ENCODE results near the gene ZG16. TPM values are rescaled to one million over a fixed set of nuclear protein-coding genes. Genes with fewer than 3 reads are reported as not detected.

ZG16 gene
- total and polyA plus RNA-seq, 2 of the 8 experiments (the other 6 are each of a cell fraction or from before 2014, with no cell fraction given): not detected

- H3K9ac ChIP-seq (replicated peaks in 1 of 4; ENCODE audit: extremely low read depth in 1 of 4, low read depth in 3 of 4, low read length in 3 of 4): 0 out of 7 replicates have a peak overlapping the region, but pooled peaks of 1 of the 4 experiments have one; percentile 2
- no peaks in the 10 kb centered on the region for H3K9me3 ChIP-seq (ENCODE audit: insufficient read depth in 2 of 2, low read depth in 1 of 2, low read length in 1 of 2)
- H2AFZ ChIP-seq (ENCODE audit: low read length): peak overlapping the region; percentile 100
- H3K4ac ChIP-seq (replicated peaks; ENCODE audit: insufficient read length, low read depth, low read length): peak overlapping the region; percentile 7
- H3K23me2 ChIP-seq (ENCODE audit: low read depth, low read length): peaks cover 6% of the 10 kb centered on the region
- DNase-seq (ENCODE audit: low read depth in 1 of 2, low spot score in 2 of 2): peak; percentile 70 to 95
- peak overlapping the region; percentile 4 to 50 (median 33); a peak in 6 of 8 replicates for H3K4me3 ChIP-seq (ENCODE audit: extremely low read depth in 1 of 4, insufficient read depth in 2 of 4, low read depth in 3 of 4, low read length in 4 of 4)
- peak overlapping the region; percentile 28 to 70 for H3K4me2 ChIP-seq (ENCODE audit: insufficient read depth in 1 of 2, low read depth in 2 of 2, low read length in 2 of 2)
- H4K5ac ChIP-seq (ENCODE audit: insufficient read length, low read depth, low read length): peak overlapping the region; percentile 61
- 0 out of 2 replicates have a peak overlapping the region, but pooled peaks have one; percentile 72 for H2BK15ac ChIP-seq (ENCODE audit: low read length)
- H4K20me1 ChIP-seq (replicated peaks in 1 of 2; ENCODE audit: control insufficient read depth in 1 of 2, insufficient read depth in 2 of 2, low read length in 2 of 2): no peaks in the 10 kb centered on the region
- H2BK5ac ChIP-seq (ENCODE audit: low read depth, low read length): peak overlapping the region; percentile 52; the same call in 1 of the 2 replicates
- peaks cover 0 to under 1% (median 0%) of the 10 kb centered on the region in 4 experiments; a peak in 2 of 7 replicates for H3K27me3 ChIP-seq (replicated peaks in 1 of 4; ENCODE audit: control insufficient read depth in 3 of 4, extremely low read depth in 1 of 4, insufficient read depth in 3 of 4, low read length in 3 of 4)
- H2AK5ac ChIP-seq (ENCODE audit: low read depth, low read length): no peak overlapping the region
- H3K36me3 ChIP-seq (ENCODE audit: control insufficient read depth in 2 of 4, insufficient read depth in 4 of 4, low read length in 3 of 4): no peaks in the 10 kb centered on the region
- no peaks in the 10 kb centered on the region for H3K79me2 ChIP-seq (ENCODE audit: control insufficient read depth in 1 of 2, insufficient read depth in 2 of 2, low read length in 2 of 2)
- H2BK20ac ChIP-seq (ENCODE audit: low read length): 0 out of 2 replicates have a peak overlapping the region, but pooled peaks have one; percentile 40
- peak overlapping the region; percentile 94 for H2BK120ac ChIP-seq (replicated peaks; ENCODE audit: low read depth, low read length)
- no peak overlapping the region for H3K14ac ChIP-seq (ENCODE audit: insufficient read length)
- peaks cover 0 to 8% (median 2%) of the 10 kb centered on the region in 4 experiments; a peak in 4 of 7 replicates for H3K4me1 ChIP-seq (replicated peaks in 1 of 4; ENCODE audit: control insufficient read depth in 3 of 4, insufficient read depth in 4 of 4, low read length in 3 of 4)
- H4K8ac ChIP-seq (ENCODE audit: extremely low read depth, insufficient read depth, low read length): peak overlapping the region; percentile 87
- H3K56ac ChIP-seq (replicated peaks; ENCODE audit: insufficient read length, low read depth, low read length): no peak overlapping the region
- H3K18ac ChIP-seq (ENCODE audit: extremely low read depth, low read length): peak overlapping the region; percentile 71; the same call in 1 of the 2 replicates
- no peak overlapping the region for H3K23ac ChIP-seq (ENCODE audit: insufficient read length)
- no peak for FAIRE-seq
- ChIA-PET POLR2A (ENCODE audit: partially characterized antibody) (interaction anchor here (0.5 to 2.8 kb wide), 19 partner anchors 11 to 280 kb away, joined by 3 to 10 read pairs (median 5); partner anchors contain the start of genes ALDOA and MAZ), CTCF (ENCODE audit: partially characterized antibody) (interaction anchor here (0.7 to 4.3 kb wide), 31 partner anchors 9 to 255 kb away, joined by 3 to 29 read pairs (median 4); no protein-coding TSS in a partner anchor)
- peak overlapping the region; percentile 86 for H2BK12ac ChIP-seq (ENCODE audit: low read depth, low read length)
- H3K79me1 ChIP-seq (ENCODE audit: low read depth, low read length): no peaks in the 10 kb centered on the region
- peak overlapping the region; percentile 91 for H4K91ac ChIP-seq (replicated peaks; ENCODE audit: insufficient read length, low read length)
- no peak overlapping the region for H3K27ac ChIP-seq (ENCODE audit: low read depth, low read length)
- WGBS, 2 experiments (ENCODE audit: extremely low coverage in 1 of 2, insufficient coverage in 1 of 2, insufficient read length in 1 of 2, insufficient replicate concordance in 2 of 2, low coverage in 1 of 2, low lambda C conversion rate in 2 of 2, missing lambda C conversion rate in 1 of 2): 4% methylated on average over 38 of the region's 38 CpGs; no CpG with 5 or more reads in 1 of the 2 experiments
- no peak for TF ChIP-seq GTF2F1 (IDR thresholded peaks at IDR 0.05; ENCODE audit: borderline replicate concordance, low read depth, low read length)
- TF ChIP-seq SIX5 (IDR thresholded peaks at IDR 0.05; ENCODE audit: low read depth, low read length): no peak
- TF ChIP-seq POU5F1 (IDR thresholded peaks at IDR 0.05; ENCODE audit: low read depth, low read length): no peak
- no peak for TF ChIP-seq SUZ12 (IDR thresholded peaks at IDR 0.05; ENCODE audit: low read length)
- TF ChIP-seq SP4 (IDR thresholded peaks at IDR 0.05; ENCODE audit: low read length): no peak
- no peak for TF ChIP-seq CEBPB (IDR thresholded peaks at IDR 0.05; ENCODE audit: low read depth, low read length)
- TF ChIP-seq ASH2L (IDR thresholded peaks at IDR 0.05; ENCODE audit: low read length): peak; percentile 46
- TF ChIP-seq HDAC6 (IDR thresholded peaks at IDR 0.05; ENCODE audit: low read depth, low read length): no peak
- TF ChIP-seq RAD21 (IDR thresholded peaks at IDR 0.05 in 1 of 2, conservative IDR thresholded peaks at IDR 0.05 in 1 of 2; ENCODE audit: low read depth in 2 of 2, low read length in 2 of 2): peak; percentile 54 to 68
- peak; percentile 64 for TF ChIP-seq USF2 (IDR thresholded peaks at IDR 0.05; ENCODE audit: low read length)
- TF ChIP-seq KDM4A (IDR thresholded peaks at IDR 0.05; ENCODE audit: low read depth, low read length, severe bottlenecking): peak; percentile 34
Observed at GRCh38 chr16:29784901-29785500, 6.9 kb downstream of the ZG16 start.
